ENCODE measurements around the gene AFDN.
A peak's percentile ranks its signal among the peaks of the same experiment; 100 is the strongest.

The AFDN gene

GRCh38 chr6:167796192-167796981 is 30.3 kb upstream of the AFDN start:
- DNase-seq, result no peak

GRCh38 chr6:167797011-167797471 is 29.7 kb upstream of the AFDN start:
- DNase-seq, result no peak

DNA sequence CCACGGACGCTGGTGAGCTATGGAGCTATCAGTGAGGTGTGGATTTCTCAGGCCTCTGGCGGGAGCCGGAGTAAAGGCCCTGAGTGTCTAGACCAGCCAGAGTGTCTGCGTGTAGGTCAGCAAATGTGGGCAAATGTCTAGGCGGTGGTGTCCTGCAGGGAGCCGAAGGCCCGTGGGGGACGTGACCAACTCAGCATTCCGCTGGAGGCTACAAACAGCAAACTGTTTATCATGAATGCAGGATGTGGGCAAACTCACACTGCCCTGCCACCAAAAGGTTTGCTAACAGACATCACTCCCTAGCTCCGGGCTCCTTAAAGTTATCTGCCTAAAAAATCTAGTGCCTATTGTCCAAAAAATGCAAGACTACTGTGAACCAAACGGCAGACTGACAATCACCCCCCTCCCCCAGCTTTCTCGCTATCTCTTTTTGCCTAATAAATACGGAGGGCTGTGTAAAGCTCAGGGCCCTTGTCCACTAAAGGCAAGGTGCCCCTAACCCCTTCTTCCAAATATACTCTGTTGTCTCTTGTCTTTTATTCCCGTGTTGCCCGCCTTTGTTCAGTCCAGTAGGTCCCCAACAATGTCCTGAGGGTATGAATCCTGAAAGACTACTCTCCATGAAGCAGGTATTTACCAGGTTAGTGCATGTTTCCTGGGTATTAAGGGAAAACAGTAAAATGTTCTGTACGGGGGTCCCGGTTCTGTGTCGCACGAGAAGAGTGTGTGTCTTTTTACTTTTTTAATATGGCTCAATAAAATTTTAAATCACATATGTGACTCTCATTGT is 29.0 kb upstream of the AFDN start:
- no peak for DNase-seq

- no peak for DNase-seq
Measured at GRCh38 chr6:167798453-167798852, 28.3 kb upstream of the AFDN start.

DNA sequence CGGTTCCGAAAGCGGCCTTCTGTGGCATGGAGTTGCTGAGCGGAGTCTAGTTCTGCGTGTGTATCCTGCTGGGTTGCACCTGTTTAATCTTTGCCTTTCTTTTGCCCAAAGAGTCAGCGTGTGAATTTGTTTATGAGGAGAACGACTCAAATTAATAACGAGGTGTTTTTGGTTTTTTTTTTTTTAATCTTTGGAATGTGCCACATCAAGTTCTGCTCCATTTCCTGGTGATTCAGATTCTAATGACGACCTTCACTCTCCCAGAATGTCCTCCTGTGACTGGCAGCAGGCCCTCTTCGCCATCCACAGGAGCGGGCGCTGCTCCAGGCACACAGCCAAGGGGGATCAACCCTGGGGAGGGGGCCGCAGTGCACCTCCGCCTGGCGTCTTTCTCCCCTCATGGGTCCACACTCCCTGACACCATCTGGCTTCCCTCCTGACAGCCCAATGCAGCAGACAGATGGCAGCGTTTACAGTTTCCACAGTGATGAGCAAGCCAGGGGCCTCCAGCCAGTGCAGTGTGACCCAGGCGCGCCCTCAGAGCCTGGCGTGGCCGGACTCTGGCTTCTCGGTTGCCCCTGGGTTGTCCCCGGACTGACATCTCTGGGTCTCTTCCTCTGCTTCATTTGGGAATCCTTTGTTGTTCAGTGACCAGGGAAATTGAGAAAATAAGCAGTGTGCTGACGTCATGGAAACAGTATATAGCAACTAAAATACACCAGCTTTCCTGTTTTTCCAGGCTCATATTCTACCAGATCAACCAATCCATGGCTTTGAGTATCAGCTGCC is 27.5 kb upstream of the AFDN start:
- DNase-seq, result peak; percentile 92

DNA sequence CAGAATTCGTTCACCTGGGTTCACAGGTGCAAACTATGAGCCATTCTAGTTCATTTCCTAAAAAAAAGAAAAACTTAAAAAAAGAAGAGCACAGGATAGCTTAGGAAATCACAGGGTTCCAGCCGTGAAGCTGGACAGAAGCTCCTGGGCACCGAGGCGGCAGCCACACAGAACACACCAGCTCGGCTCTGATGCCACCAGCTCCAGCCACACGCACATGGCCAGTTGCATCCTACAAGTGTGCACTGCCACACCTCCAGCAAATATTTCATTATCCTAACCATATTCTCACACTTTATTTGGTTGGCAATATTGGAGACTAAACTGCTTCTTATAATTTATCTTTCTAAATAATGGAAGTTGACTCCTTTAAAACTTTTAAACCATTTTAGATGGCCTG is 26.2 kb upstream of the AFDN start:
- DNase-seq, result no peak

GRCh38 chr6:167801263-167801662 is 25.4 kb upstream of the AFDN start:
- DNase-seq, result no peak

- no peak for DNase-seq
Measured at GRCh38 chr6:167802339-167802738, 24.4 kb upstream of the AFDN start.

- no peak for DNase-seq
Measured at GRCh38 chr6:167803816-167804215, 22.9 kb upstream of the AFDN start.

- DNase-seq, result no peak
Measured at GRCh38 chr6:167804281-167805013, 22.3 kb upstream of the AFDN start.

GRCh38 chr6:167805349-167806060 is 21.2 kb upstream of the AFDN start:
- DNase-seq, result no peak

DNA sequence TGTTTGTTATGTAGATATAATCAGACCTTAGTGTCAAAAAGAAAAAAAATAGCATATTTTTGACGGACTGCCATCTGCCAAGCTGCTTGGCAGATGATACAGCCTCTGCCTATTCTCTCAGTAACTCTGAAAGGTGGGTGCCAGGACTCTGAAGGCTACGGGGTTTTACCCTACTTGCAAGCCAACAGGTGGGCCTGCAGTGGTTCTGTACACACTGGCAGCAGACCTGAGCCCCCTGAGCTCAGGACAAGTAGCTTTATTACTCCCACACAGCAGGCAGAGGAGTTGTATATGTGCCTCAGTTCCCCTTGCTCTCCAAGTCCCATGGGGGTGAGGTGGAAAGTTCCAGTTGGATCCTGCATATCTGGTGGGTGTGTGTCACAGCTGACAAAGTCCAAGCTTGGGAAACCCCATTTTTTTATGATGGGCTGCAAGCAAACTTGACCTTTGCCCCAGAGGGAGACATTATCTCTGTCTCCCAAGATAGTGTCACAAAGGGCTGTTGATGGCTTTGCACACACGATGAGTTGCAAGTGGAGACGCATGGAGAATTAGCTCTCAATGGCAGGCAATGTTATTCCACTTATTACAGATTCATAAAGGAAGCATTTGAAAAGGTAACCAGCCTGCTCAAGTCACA is 20.5 kb upstream of the AFDN start:
- no peak for DNase-seq

DNA sequence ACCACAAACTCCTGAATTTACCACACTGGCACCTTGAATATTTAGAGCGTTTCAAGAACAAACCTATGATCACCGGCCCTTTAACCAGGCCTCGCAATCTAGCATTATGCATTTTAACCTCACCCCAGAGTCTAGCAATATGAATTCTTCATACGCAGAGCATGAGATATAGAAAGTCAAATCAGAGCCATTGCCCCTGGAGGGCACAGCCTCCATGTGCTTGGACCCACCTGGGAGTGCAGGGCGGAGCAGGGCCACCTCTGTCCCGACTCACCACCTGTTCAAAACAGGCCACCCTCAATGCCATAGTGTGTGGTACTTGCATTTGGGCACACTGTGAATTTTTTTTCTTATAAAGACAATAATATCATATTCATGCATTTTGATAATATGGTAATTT is 19.5 kb upstream of the AFDN start:
- no peak for DNase-seq

- no peak for DNase-seq
Measured at GRCh38 chr6:167807756-167808155, 19.0 kb upstream of the AFDN start.

GRCh38 chr6:167811040-167811439 is 15.7 kb upstream of the AFDN start:
- no peak for DNase-seq

DNA sequence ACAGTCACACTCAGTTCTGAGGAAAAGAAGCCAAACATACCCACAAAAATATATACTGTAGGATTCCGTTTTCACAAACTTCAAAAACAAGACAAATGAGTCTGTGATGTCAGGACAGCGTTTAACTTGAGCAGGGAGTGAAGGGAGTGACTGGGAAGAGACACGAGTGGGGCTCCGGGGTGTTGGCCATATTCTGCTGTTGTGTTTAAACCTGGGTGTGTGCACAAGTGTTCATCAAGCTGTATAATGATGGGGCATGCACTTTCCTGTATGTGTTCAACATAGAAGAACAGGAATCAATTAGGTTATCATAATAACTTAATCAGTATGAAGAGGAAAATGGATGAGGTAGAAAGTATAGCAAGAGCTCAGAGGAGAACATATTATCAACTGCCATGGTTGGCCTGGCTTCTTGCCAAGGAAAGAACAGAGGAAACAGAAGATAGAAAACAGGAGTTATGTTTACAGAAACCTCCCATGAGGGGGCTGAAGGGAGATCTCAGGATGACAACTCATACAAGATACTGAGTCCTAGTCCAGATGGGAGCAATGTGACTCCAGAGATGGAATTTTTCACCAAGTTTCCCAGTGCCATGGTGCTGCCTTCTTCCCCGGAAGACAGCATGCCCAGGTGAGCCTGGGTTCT is 15.1 kb upstream of the AFDN start:
- peak; percentile 14 for DNase-seq

GRCh38 chr6:167812088-167812487 is 14.6 kb upstream of the AFDN start:
- no peak for DNase-seq

GRCh38 chr6:167815296-167815980 is 11.3 kb upstream of the AFDN start:
- no peak for DNase-seq

DNA sequence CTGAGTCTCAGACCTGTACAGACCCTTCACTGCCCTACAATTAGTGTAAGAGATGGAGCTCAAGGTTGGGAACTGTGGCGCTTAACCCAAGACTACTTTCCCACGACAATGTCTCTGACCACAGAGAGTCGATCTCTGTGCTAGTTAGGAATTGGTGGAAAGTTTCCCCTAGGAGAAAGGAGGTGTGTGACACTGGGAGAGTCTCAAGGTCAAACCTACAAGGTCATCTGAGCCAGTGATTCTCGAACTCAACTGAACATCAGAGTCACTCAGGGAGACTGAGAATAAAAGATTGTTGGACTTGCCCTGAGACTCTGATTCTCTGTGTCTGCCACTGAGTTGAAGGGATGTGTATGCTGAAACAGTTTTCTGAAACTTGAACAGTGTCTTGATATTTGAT is 9.7 kb upstream of the AFDN start:
- DNase-seq, result no peak

DNA sequence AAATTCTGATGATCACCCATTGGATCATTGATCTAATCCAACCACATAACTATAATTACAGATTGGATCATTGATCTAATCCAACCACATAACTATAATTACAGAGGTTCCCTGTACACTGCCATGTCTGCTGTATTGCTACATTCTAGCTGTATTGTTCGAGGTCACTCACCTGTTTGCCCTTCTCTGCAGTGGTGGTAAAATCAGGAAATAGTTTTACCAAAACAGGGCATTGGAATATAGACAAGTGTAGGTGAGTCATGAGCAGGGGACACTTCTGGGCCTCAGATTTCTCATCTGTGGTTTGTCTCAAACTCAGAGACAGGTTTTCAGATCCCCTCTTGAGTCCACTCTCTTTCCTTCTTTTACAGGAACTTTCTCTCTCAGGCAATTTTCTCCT is 9.0 kb upstream of the AFDN start:
- DNase-seq, result no peak

Data from NCI-H1092 treated with DMSO at 0.1 percent for 48 hours (cell line).